A549 treated with Hydrocortisone at 1 μM for 4 hours (cell line): ENCODE measurements around the gene SATB1. TPM values are rescaled to one million over a fixed set of nuclear protein-coding genes. Genes with fewer than 3 reads are reported as not detected.

Source experiments
- total RNA-seq: library from RNA; stranded (reverse); fragments of 200-300 nt; extraction: Qiagen RNA extraction; gene quantifications from 5 replicates; pipeline ENCODE4 v1.2.3, GENCODE V29; 2022

Gene SATB1
- 0.06 to 0.09 TPM in 2 of 5 replicates, not detected in the others for total RNA-seq

GRCh38 chr3:18424729-18425640 lies at the start of gene SATB1:
TSS of gene SATB1 (minus strand) at chr3:18425339. CDS start at chr3:18420967, 4,372 bp downstream.

